Tibial artery (tissue), 4 donors: ENCODE data around the gene TIAM2.

Source experiments
- DNase-seq, 2 donors: peaks; one replicate each; pipeline ENCODE4 v3.0.0-alpha.2; 2019
- H3K27ac ChIP-seq, 2 donors: fragments of 200-600 bp; sonication (generic) in 1 of 2; 1 replicate in 1 of 2; 2 replicates in 1 of 2; pipeline ENCODE4 v1.5.1; 2018 to 2019; ENCODE audit warnings: mild to moderate bottlenecking in 1 of 2
- H3K27me3 ChIP-seq, 2 donors: fragments of 200-600 bp; sonication (generic) in 1 of 2; one replicate each; pipeline versions ENCODE4 v1.5.1 to v1.6.0; 2016 to 2019
- H3K36me3 ChIP-seq, 3 donors: fragments of 200-600 bp; sonication (generic) in 2 of 3; one replicate each; pipeline ENCODE4 v1.5.1; 2016 to 2019; ENCODE audit warnings: mild to moderate bottlenecking in 2 of 3
- H3K4me1 ChIP-seq, 4 donors: fragments of 200-600 bp; sonication (generic) in 2 of 4; 1 replicate in 3 of 4; 2 replicates in 1 of 4; pipeline ENCODE4 v1.5.1; 2016 to 2019
- H3K4me3 ChIP-seq, 2 donors: fragments of 200-600 bp; sonication (generic) in 1 of 2; 1 replicate in 1 of 2; 2 replicates in 1 of 2; pipeline ENCODE4 v1.5.1; 2018 to 2019; ENCODE audit warnings: mild to moderate bottlenecking in 2 of 2
- H3K9me3 ChIP-seq, 3 donors: fragments of 200-600 bp; sonication (generic) in 1 of 3; one replicate each; pipeline ENCODE4 v1.5.1; 2016 to 2019
- CTCF ChIP-seq, 2 experiments: fragments of 200-600 bp in 1 of 2; fragments of 450-650 bp in 1 of 2; IDR thresholded peaks; one replicate each; pipeline ENCODE4 v1.5.1; 2017 to 2019; ENCODE audit warnings: antibody characterized with exemption in 2 of 2, mild to moderate bottlenecking in 1 of 2, moderate library complexity in 1 of 2
- intact Hi-C: fragments of 100-400 bp; cut with DNase I; formaldehyde crosslinking; loops from one replicate; pipeline ENCODE4 v1.15.0; 2023; ENCODE audit warnings: low total_unique reads

Gene TIAM2

GRCh38 chr6:155188707-155189496 lies 193.8 kb downstream of the TIAM2 start:
- Histone ChIP-seq H3K4me1 (peaks cover 0 to 59% (median 41%) of the 10 kb centered on the region in 4 donors), H3K27ac (peak overlapping the region; percentile 65 to 72), H3K27me3 (no peaks in the 10 kb centered on the region), H3K36me3 (no peaks in the 10 kb centered on the region), H3K9me3 (no peaks in the 10 kb centered on the region), H3K4me3 (peak overlapping the region; percentile 22 to 30)
- no peak for DNase-seq
- intact Hi-C loops, result no loop called here
- no peak for TF ChIP-seq CTCF (IDR thresholded peaks at IDR 0.05)

DNA sequence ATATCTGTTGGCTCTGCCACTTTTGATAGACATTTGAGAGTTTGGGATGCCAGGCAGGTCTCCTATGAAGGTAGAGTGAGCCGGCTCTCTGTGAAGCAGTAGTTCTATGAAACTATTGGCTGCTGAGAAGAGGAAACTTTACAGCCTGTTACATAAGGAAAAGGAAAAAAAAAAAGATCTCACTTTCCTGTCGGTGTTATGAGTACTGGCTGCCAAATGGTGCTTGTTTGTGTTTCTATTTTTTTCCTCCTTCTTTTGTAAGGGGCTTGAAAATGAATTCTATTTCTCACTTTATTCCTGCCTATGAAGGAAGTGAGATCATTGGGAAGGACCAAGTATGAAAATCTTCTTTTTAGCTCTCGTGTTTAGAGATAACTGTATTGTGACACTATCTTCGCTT lies 195.6 kb downstream of the TIAM2 start:
- intact Hi-C loops, result no loop called here
- Histone ChIP-seq H3K9me3 (no peaks in the 10 kb centered on the region), H3K4me3 (no peak overlapping the region), H3K36me3 (no peaks in the 10 kb centered on the region), H3K4me1 (peaks cover 0 to 56% (median 39%) of the 10 kb centered on the region in 4 donors), H3K27ac (peak overlapping the region; percentile 65 to 72), H3K27me3 (no peaks in the 10 kb centered on the region)
- TF ChIP-seq CTCF (IDR thresholded peaks at IDR 0.05), result no peak
- no peak for DNase-seq

- DNase-seq, result no peak
- Histone ChIP-seq H3K4me3 (no peak overlapping the region), H3K27me3 (no peaks in the 10 kb centered on the region), H3K4me1 (peaks cover 0 to 28% (median 15%) of the 10 kb centered on the region in 4 donors), H3K27ac (no peak overlapping the region), H3K9me3 (no peaks in the 10 kb centered on the region), H3K36me3 (no peaks in the 10 kb centered on the region)
- no peak for TF ChIP-seq CTCF (IDR thresholded peaks at IDR 0.05)
- intact Hi-C loops, result no loop called here
These were observed 198.4 kb downstream of the TIAM2 start for GRCh38 chr6:155193526-155193925.

DNA sequence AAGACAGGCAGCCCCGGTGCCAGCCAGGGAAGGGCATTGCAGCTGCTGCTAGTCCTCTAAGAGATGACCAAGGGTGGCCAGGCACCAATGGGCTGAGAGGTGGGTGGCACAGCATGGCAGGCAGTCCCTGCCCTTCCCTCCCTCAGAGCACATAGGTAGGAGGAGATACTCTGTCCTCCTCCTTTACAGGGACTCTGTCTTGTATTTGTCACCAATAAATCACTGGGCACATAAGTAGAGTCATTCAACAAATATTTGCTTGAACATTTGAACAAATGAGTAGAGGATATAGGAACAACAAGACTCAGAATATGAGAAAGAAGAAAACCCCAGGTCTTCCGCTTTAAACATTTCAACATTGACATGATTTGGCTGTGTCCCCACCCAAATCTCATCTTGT lies 199.3 kb downstream of the TIAM2 start:
- intact Hi-C loops, result no loop called here
- Histone ChIP-seq H3K36me3 (no peaks in the 10 kb centered on the region), H3K4me3 (no peak overlapping the region), H3K27me3 (no peaks in the 10 kb centered on the region), H3K9me3 (no peaks in the 10 kb centered on the region), H3K4me1 (peaks cover 0 to 20% (median 9%) of the 10 kb centered on the region in 4 donors), H3K27ac (no peak overlapping the region)
- TF ChIP-seq CTCF (IDR thresholded peaks at IDR 0.05), result no peak
- DNase-seq, result no peak

DNA sequence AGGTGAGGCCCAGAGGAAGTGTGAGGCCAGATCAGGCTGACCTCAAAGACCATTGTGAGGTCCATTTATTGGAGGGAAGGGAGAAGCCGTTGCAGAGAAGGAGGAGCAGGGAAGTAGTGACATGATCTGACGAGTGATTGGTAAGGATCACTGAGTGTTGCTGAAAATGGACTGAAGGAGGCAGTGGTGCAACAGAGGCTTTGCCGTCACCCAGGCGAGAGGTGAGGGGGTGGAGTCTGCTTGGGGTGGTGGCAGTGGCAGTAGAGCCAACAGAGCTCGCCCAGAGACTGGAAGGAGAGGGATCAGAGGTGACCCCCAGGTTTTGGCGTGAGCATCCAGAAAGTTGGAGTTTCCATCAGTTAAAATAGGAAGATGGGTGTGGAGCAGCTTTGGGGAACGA lies 200.8 kb downstream of the TIAM2 start:
- no peak overlapping the region for H3K4me3 ChIP-seq
- no peaks in the 10 kb centered on the region for H3K9me3 ChIP-seq
- H3K27me3 ChIP-seq, result no peaks in the 10 kb centered on the region
- H3K36me3 ChIP-seq, result no peaks in the 10 kb centered on the region
- H3K4me1 ChIP-seq, result peaks cover 0 to 16% (median 9%) of the 10 kb centered on the region in 4 donors
- no peak overlapping the region for H3K27ac ChIP-seq
- no peak for TF ChIP-seq CTCF (IDR thresholded peaks at IDR 0.05)
- intact Hi-C loops, result no loop called here
- DNase-seq, result no peak
